ENCODE data around the gene COL17A1.
A peak's percentile ranks its signal among the peaks of the same experiment; 100 is the strongest.

COL17A1 gene

DNA sequence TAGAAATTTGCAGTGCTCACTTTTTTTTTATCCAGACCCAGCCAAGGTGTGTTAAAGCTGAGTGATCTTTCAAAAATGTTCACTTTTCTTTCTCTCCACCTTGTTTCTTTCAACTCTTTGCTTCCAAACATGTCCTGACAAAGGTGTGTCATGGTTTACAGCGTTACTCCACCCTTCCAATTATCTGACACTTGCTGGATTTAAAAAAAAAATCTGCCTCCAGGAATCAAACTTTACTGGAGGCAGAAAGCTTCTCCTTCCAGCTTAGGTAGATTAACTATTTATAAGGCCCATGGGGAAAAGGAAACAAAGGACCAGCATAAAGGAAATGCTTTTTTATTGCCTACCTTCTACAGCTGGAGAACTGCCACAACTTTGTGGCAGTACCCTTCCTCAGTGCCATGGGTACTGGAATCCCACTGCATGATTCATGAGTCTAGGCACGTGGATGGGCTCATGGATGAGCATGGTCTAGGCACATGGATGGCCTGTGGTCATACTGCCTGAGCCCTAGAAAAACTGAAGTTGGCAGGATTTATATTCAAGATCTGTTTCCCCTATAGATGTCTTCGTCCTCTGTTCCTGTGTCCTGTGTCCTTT is at the start of gene COL17A1:
COL17A1 (minus strand) TSS at position 80 of the 600 bp plus-strand sequence. CDS start 5,207 bp downstream, outside the sequence.
- no peak for DNase-seq

DNA sequence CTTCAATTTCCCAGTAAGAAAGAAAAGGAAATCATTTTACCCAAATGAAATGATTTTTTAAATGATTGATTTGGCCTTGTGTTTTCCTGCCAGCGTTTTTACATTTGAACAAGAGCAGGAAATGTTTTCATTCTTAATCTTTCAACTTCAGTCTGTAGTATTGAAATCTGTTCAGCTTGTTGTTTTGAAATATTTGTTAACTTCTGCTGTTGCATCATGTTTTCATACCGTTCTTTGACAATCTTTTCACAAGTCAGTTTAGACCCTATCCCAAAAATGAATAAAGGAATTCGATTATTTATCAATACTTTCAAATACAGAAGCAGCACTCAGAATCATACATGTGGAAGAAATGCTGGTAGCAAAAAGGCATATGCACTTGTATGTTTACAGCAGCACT is 44.4 kb upstream of the COL17A1 start:
- no peak for DNase-seq

DNA sequence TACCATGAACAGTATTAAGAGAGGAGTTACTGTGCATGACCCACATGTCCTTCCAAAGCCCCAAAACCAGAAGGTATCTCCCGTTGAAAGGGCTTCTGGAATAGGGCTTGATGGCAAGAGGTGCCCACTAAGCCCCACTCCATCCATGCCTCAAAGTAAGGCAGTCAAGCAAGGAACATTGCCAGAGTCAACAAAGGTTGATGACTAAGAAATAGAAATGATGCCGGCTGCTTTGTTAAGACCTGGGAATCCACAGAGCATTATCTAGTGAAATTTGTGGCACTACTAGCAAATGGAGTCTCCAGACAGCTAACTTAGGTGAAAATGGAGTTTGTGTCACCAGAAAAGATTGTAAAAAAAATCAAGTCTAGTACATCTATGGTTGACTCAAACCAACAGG is 42.5 kb upstream of the COL17A1 start:
- DNase-seq: no peak

DNA sequence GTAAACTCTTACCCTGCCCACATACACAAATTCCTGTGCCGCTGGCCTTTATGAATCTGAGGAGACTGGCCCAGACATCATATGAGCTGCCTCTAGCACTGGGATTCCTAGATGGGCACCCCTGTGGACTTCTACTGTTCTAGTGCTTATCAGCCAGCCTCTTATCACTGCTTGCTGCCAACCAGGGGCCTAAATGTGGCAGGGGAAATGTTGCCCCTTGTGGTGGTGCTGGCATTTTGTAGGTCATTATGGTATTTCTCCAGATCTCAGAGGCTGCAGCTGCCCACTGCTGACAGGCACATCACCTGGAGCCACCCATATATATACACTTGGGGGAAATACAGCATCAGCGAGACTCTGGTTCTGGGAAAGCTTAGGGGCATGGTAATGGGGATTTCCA is 41.7 kb upstream of the COL17A1 start:
- peak; percentile 83 for DNase-seq

DNA sequence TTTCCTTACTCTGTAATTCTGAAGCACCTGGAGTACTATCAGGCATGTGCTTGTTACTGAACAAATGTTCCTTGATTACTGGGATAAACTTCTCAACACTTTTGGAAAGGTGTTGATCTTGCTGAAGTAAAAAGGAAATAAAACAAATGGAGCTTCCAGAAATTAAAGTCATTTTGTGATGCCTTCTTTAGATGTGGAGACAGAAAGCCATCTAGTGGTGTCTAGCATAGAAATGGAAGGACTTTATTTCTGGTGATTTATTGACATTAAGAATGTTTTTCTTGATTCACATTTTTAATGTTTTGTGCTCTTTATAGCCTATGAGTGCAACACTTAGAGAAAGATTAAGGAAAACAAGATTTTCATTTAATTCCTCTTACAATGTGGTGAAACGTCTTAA is 37.7 kb upstream of the COL17A1 start:
- DNase-seq: peak; percentile 62

DNA sequence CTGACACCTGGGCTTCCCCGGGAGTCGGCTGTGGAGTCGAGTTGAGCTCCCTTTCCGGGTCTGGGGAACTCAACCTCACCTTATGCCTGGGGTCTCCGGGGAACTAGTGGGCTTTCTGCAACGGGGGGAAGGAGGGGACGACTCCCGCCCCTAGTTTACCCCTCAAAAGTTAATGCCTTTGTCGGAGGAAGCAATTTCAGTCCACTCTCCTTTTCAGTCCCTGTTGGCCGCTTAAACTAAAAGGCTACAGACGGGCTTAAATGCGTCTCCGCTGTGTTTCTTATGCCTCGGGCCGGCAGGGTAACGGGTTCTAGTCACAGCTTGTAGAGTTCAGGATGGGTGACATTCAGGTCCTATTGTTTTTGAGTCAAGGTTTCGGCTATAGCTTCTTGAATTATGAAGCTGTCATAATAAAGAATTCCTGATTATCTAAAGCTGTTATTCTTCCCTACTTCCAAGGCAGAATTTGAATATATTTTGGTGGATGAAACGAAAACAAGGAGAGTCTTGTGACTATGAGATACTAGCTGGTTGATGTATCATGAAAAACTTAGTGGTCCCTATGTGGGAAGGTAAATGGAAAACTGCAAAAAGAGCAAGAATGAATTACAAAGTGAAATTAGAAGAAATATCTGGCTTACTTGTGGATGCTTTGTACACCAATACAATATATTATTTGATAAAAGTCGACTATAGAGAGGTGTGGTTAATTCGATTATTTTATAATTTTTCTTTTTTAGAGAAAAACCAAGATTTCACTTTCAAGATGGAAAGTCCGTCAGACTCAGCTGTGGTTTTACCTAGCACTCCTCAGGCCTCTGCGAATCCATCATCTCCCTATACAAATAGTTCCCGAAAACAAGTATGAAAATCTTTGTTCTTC is 36.8 kb upstream of the COL17A1 start:
- DNase-seq: peak; percentile 56

DNA sequence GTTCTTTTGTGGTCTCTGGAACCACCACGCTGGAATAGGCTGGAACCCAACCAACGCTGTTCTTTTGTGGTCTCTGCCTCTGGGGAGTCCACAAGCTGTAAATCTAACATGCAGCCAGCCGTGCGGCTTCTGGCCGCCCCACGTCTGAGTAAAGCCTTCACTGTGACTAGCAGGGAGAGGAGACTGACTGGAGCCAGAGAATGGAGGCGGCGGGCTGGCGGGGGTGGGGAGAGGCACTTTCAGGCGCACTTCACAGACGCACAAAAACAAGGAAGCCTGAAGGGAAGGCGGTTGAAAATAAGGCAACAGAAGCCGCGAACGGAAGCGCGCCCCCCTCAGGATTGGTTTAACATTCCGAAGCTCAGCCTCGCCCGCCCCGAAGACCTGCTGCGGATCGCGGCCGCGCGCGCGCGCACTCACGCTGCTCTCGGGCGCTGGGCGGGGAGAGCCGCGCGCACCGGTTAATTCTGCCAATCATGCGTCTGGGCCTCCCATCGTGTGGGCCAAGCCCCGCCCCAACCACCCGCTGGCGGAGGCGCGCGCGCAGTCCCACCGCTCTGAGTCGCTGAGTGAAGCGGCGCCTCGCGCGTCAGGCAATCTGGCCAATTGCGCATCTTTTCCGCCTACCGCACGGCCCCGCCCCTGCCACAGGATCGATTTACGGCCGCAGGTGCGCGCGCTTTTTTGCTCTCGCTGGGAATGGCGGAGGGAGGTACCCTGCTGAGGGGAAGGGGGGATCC is 36.0 kb upstream of the COL17A1 start, which contains the start of gene SFR1:
SFR1 (plus strand) TSS at position 687 of the 740 bp plus-strand sequence; CDS start at position 700, 13 bp downstream.
- peak; percentile 98 for DNase-seq

DNA sequence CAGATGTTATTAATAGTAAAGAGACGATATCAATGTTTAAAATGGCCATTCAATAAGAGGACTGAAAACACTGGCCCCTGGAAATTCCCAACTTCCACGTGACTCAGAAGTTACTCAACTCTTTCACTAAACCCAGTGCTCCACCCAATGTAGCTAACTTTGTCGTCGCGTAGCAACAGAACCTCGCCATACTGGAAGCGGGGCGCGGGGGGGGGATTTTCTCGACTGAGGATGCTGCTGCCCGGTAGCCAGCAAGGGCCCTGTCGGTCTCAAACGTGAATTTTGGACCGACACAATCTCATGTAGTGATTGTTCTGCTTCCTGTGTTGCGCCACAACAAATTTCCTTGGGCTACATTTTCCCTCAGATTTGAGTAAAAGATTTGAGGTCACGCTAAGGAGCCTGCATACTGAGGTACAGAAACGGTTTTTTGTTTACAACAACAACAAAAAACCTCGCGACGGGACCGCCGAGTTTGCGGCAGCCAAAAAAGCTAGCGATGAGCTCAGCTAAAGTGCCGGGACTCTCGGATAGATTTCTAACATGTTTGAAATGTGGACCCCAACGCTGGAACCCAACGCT is 35.3 kb upstream of the COL17A1 start:
- DNase-seq: peak; percentile 90

DNA sequence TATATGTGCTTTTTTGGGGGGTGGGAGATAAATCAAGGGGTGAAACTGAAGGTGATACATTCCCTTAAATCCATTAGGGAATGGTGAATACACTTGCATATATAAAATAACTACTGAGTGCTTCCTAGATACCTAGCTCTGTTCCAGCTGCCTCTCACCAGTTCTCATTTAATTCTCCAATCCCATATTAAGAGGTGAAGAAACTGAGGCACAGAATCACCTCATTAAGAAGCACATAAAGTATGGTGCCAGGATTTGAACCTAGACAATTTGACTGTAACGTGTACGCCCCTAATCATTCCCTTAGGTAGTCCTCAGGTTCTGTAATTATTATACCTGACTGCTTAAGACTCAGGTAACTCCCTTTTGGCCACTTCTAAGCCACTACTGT is 34.8 kb upstream of the COL17A1 start:
- no peak for DNase-seq

DNA sequence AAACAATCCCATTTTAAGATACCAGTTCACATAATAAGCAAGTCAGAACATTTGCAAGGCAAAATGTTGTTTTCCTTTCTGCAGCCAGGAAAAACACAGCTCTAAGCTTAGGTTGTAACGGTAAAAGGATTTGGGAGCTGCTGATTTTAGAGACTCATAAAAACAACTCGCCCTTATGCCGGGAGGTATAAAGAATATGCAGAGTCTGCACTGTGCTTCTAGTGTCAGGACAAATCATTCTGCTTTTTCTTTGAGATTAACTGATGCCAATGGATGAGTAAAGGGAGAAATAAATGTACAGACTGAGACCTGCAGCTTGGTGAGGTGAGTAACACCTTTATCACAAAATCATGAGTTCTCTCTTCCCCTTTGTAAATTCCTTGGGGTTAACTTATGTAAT is 34.3 kb upstream of the COL17A1 start:
- no peak for DNase-seq

DNA sequence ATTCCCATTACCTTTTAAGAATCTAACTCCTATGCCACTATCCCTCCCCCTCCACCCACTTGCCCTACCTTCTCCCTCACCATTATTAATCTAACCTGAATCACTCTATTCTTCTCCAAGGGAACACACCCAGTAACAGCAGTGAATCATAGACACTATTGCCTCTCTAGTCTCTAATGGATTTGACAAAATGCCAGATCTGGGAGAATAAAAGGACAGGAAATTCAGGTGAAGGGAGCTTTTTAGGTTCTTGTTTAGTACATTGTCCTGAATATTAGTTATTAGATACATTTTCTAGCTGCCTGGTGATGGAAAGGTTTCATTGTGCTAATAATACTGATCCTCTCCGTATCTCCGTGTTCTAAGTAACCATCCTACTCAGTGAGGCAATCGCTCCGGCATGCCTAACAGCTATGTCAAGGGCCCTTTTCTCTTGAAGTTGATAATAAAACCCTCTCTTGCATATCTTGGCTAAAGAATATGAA is 32.2 kb upstream of the COL17A1 start:
- DNase-seq: no peak

DNA sequence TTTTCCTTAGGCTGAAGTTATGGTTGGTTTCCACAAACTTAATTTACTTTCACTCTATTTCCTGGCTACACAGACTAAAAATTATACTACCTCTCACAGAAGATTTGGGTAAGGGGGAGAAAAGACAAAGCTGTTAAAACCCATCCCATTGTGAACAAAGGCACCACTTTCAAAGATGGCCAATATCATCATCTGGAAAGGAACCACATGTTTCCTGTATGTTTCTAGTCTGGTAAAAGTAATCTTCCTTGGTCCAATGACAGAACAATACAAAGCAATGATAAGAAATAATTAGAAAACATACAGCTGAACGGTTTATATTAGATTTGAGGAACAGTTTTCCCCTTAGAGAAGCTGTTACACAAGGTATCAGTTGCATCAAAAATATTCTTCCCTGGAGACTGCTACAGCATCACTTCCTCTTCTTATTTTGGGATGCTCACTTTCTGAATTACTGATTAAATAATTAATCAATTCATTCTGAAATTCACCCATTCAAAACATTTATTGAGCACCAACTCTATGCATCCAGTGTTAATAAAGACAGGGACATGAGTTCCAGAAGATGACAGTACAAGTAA is 27.8 kb upstream of the COL17A1 start:
- no peak for DNase-seq

DNA sequence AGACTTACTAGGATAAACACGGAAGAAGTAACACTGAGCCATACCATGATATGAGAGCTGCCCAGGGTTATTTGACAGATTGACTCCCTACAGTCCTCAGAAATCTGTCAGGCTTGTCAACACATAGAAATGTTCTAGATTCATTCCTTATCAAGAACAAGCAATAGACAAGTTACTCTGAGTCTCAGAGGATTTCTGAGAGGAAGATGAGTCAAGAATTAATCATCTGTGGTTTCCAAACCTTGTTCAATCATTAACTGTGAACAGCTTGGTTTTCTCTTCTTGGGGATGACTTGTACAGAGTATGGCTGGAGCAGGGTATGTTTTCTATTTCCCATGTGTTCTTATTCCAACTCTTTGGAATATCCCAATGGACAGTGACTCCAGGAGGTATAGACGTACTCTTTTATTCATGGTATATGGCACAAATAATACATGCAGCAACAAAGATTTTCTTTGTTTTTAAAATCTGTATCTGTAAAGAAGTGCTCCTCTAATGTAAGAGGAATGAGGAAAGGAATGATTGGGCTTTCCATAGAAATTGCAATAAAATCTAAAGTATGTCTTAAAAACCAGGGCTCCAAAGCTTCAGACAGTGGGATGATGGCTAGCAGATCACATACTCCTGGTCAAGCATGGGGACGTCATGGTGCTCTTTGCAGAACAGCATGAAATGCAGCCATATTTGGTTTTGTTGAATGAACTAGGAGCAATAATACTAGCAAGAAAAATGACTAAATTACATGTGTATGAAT is 24.4 kb upstream of the COL17A1 start:
- peak; percentile 45 for DNase-seq

DNA sequence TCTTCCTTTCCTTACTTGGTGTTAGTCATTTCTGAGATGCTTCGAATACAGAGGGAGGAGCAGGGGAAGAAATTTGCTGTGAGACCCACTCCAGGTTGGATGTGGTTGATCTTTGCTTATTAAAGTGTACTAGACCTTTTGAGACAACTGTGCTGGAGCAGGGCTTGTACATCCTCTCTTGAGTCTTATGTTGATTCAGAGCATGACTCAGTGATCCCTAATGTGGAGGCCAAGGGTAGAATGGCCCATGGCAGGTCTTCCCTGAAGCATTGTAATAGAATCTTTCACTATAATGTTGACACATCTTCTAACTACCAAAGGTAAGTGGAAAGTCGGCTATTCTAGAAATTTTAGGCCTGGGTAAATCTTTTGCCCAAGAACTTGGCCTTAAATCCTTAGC is 19.2 kb upstream of the COL17A1 start:
- no peak for DNase-seq

DNA sequence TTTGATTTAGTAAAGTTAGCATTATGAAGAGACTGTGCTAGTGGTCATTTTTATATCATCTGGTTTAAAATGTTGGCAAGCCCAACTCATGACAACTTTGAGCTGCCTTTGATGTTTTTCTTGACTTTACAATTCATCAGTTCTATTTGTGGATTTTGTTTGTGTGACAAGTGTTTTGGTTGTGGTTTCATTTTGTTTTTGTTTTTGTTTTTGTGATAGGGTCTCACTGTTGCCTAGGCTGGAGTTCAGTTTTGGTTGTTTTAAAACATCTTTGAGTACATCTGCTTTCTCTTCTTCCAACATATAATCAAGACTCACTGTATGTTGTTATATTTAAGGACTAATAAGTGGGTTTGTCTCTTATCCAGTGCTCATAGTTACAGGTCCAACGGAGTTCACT is 18.7 kb upstream of the COL17A1 start:
- no peak for DNase-seq

DNA sequence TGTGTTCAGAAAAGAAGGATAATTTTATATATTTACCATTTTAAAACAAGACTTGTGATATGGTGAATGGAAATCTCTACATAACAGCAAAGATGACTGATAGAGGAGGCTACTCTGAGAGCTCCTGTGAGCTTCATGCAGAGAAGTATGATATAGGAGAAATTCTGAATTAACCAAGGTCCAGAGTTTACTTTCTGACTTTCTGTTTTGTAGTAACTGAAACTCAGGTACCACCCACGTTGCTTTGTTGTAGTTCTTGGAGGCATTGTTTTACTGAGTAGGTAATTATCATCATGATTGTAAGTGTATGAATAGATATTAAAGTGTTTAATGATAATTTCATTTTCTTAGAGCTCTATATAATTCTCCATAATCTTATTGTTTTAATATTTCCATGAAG is 18.3 kb upstream of the COL17A1 start:
- DNase-seq: no peak

DNA sequence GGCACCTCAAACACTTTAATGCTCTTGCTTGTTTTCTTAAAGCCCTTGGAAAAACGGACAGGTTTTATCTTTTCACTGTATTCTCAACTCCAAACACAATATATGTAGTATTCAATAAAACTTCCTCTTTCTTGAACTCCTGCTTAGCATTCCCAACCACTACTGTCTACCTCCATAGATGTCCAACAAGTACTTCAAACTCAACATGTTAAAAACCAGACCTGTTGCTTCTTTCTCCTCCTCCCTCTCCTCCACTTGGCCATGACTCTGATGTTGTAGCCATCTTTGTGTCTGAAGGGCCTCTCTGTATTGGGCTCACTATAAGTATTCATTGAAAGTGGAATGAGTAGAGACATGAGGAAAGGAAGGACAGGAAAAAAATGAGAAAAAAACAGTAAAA is 16.2 kb upstream of the COL17A1 start:
- no peak for DNase-seq

DNA sequence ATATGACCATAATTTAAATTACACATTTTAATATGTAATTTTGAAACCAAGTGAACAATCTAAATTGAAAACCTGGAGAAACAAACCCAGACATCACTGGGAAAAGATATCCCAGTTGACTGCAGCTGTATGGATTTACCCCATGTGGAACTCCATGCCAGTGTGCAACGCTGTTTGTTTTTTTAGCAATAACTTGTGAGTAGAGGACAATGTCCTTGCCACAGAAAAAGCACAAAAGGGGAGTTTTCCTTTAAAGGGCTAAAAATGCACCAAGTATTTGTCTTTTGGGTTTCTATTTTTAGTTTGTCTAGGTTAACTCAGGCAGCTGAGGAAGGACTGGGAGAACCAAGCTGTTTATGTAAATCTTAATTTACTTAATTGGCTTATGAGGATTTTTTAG is 15.1 kb upstream of the COL17A1 start:
- DNase-seq: no peak

DNA sequence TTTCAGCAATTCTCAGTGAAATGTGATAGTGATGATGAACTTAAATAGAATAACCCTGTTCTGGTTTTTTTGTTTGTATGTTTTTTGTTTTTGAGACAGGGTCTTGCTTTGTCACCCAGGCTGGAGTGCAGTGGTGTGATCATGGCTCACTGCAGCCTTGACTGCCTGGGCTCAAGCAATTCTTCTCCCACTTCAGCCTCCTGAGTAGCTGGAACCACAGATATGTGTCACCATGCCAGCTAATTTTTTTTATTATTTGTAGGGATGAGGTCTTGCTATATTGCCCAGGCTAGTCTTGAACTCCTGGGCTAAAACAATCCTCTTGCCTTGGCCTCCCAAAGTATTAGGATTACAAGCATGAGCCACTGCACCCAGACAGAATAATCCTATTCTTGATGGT is 14.3 kb upstream of the COL17A1 start:
- DNase-seq: no peak

DNA sequence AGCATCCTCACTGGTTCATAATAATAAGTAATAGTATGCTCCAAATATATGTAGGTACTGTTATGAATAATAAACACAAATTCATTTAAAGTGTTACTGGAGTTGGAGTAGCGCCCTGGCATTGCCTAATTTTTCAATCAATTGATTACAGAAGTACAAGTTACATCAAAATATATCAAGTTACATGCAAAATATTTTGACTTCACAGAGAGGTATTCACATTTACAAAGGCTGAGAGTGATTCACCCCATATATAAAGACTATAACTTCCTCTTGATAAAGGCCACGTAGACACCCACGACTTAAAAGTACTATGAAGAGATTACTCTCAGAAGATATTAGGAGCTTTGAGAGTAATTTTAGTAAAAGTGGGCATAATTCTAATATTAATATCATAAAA is 13.6 kb upstream of the COL17A1 start:
- no peak for DNase-seq

DNA sequence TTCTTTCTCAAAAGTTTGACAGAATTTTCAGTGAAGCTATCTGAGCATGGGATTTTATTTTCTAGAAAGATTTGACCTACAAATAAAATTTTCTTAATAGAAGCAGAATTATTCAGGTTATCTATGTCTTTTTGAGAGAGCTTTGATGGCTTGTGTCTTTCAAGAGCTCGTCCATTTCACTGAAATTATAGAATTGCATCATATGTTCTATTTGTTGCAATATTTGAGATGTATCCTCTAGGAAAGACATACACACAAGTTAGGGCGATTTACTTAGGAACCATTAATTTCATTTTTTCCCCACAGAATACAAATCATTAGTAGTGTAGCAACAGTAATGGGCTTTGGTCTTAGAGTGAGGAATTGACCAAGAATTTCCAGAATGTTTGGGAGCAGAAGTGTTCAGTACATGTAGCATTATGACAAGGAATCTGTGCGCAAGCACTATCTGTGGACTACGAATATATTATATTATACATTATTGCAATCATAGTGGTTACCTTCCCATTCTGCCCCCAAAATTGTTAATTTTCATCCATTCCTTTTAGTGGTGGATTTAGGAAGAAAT is 12.8 kb upstream of the COL17A1 start:
- DNase-seq: no peak

DNA sequence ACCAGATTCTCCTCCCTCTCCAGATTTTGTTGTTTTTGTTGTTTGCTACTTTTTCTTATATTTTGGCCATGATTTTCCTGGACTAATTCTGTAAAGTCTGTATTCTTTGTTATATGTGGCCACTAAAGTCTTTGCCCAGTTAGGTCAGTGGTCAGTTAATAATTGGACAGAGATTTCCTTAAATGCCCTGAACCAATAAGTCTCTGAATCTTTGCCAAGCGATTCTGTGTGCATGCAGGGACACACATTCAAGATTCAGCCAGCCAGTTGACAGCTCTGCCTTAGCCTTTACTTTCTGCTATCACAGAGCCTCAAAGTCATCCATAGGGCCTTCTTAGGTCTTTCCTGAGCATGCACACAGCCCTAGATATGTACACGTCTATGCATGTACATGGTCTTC is 11.0 kb upstream of the COL17A1 start:
- DNase-seq: no peak
